ENCODE measurements around the gene APOL6. TPM values are rescaled to one million over a fixed set of nuclear protein-coding genes. Genes with fewer than 3 reads are reported as not detected.
"Not testable (repeated sequence)": the region's sequence is repeated elsewhere in the genome, so short reads cannot be mapped to it uniquely, and the experiment has no call there.

APOL6 gene
- polyA plus RNA-seq, 1 donor (not counting 4 experiments of a cell fraction or from before 2014, with no cell fraction given) = 4.2 TPM

DNA sequence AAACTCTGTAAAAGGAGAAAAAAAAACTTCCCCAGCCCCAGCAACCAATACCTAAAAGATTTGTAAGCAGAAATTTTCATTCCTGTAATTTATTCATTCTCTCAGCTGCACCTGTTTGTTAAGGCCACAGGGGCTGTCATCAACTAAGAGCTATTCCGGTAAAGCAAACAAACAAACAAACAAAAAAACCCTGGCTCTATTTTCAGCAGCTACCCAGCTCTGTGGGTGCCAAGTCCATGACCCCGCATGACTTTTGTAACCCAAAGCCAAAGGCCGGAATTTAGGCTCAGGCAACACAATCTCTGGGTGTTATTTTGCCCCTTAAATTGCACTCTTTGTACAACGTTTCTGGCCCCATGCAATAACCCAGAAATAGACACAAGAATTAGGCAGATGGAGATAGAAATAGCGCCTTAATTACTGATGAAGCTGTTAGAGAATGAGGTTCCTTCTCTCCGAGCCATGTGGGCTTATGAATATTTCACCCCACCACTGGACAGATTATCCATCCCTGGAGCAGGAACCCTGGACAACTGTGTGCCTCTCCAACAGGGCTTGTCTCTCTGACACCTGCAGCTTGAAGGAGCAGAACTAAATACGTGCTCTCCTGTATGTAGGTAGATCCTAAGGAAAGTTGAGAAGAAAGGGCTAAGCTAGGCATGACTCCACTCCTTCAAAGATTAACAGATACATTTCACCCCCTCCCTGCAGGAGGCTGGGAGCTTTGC, 29.4 kb downstream of the APOL6 start:
- Histone ChIP-seq H3K27ac (ENCODE audit: control insufficient read depth, insufficient read depth, low read length) (no peak overlapping the region), H3K9me3 (ENCODE audit: control insufficient read depth, low read depth, low read length) (peaks cover 2% of the 10 kb centered on the region), H3K79me2 (ENCODE audit: control insufficient read depth, insufficient read depth, low read length) (no peaks in the 10 kb centered on the region), H3K36me3 (ENCODE audit: control insufficient read depth in 2 of 2, extremely low read depth in 1 of 2, insufficient read depth in 2 of 2, low read length in 2 of 2) (no peaks in the 10 kb centered on the region), H3K4me1 (ENCODE audit: control insufficient read depth, extremely low read depth, insufficient read depth, low read length) (peaks cover 6% of the 10 kb centered on the region), H3K27me3 (ENCODE audit: control insufficient read depth, extremely low read depth, insufficient read depth, low read length) (no peaks in the 10 kb centered on the region), H3K9me1 (ENCODE audit: control insufficient read depth, extremely low read depth, insufficient read depth, low read length) (no peaks in the 10 kb centered on the region), H2AFZ (ENCODE audit: control insufficient read depth, low read length) (no peak overlapping the region), H3K4me3 (ENCODE audit: control insufficient read depth in 2 of 3, extremely low read depth in 1 of 3, insufficient read depth in 2 of 3, low read depth in 1 of 3, low read length in 3 of 3) (no peak overlapping the region), H3K9ac (ENCODE audit: control insufficient read depth, extremely low read depth, insufficient read depth, low read length) (no peak overlapping the region), H3K4me2 (ENCODE audit: control insufficient read depth, extremely low read depth, insufficient read depth, low read depth, low read length) (no peak overlapping the region), H4K20me1 (ENCODE audit: control insufficient read depth, extremely low read depth, insufficient read depth, low read length) (no peaks in the 10 kb centered on the region)
- dilution Hi-C loops (cut with MboI; ENCODE audit: extremely low pct_ligation_motif_present, low sequenced_read_pairs) = no loop called here
- no peak for FAIRE-seq
- no peak for DNase-seq (ENCODE audit: low read depth, low spot score)
- TF ChIP-seq, protein P1, sequence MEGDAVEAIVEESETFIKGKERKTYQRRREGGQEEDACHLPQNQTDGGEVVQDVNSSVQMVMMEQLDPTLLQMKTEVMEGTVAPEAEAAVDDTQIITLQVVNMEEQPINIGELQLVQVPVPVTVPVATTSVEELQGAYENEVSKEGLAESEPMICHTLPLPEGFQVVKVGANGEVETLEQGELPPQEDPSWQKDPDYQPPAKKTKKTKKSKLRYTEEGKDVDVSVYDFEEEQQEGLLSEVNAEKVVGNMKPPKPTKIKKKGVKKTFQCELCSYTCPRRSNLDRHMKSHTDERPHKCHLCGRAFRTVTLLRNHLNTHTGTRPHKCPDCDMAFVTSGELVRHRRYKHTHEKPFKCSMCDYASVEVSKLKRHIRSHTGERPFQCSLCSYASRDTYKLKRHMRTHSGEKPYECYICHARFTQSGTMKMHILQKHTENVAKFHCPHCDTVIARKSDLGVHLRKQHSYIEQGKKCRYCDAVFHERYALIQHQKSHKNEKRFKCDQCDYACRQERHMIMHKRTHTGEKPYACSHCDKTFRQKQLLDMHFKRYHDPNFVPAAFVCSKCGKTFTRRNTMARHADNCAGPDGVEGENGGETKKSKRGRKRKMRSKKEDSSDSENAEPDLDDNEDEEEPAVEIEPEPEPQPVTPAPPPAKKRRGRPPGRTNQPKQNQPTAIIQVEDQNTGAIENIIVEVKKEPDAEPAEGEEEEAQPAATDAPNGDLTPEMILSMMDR (optimal IDR thresholded peaks at IDR 0.05 in 1 of 3, IDR thresholded peaks at IDR 0.05 in 1 of 3, conservative IDR thresholded peaks at IDR 0.05 in 1 of 3; ENCODE audit: extremely low read depth in 1 of 3, insufficient read depth in 2 of 3, low read length in 3 of 3) = no peak
- TF ChIP-seq EZH2 (IDR thresholded peaks at IDR 0.05; ENCODE audit: low read length) = no peak

DNA sequence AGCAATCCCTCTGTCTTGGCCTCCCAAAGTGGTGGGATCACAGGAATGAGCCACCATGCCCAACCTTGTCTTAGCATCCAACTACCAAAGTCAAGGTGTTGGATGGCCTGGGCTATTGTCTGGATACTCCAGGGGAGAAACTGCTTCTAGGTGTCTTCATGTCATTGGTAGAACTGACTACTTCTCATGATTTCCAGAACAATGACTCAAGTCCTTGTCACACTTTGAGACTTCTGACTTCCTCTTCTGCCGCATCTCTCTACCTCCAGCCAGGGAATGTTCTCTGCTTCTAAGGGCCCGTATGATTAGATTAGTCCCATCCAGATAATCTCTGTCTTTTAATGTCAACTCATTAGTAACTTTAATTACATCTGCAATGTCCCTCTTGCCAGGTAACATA, 30.6 kb downstream of the APOL6 start:
- Histone ChIP-seq H3K9me1 (ENCODE audit: control insufficient read depth, extremely low read depth, insufficient read depth, low read length) (no peaks in the 10 kb centered on the region), H2AFZ (ENCODE audit: control insufficient read depth, low read length) (no peak overlapping the region), H3K4me2 (ENCODE audit: control insufficient read depth, extremely low read depth, insufficient read depth, low read depth, low read length) (no peak overlapping the region), H3K79me2 (ENCODE audit: control insufficient read depth, insufficient read depth, low read length) (no peaks in the 10 kb centered on the region), H4K20me1 (ENCODE audit: control insufficient read depth, extremely low read depth, insufficient read depth, low read length) (no peaks in the 10 kb centered on the region), H3K4me1 (ENCODE audit: control insufficient read depth, extremely low read depth, insufficient read depth, low read length) (peaks cover 6% of the 10 kb centered on the region), H3K27me3 (ENCODE audit: control insufficient read depth, extremely low read depth, insufficient read depth, low read length) (no peaks in the 10 kb centered on the region), H3K36me3 (ENCODE audit: control insufficient read depth in 2 of 2, extremely low read depth in 1 of 2, insufficient read depth in 2 of 2, low read length in 2 of 2) (no peaks in the 10 kb centered on the region), H3K9me3 (ENCODE audit: control insufficient read depth, low read depth, low read length) (peaks cover 2% of the 10 kb centered on the region), H3K4me3 (ENCODE audit: control insufficient read depth in 2 of 3, extremely low read depth in 1 of 3, insufficient read depth in 2 of 3, low read depth in 1 of 3, low read length in 3 of 3) (no peak overlapping the region), H3K9ac (ENCODE audit: control insufficient read depth, extremely low read depth, insufficient read depth, low read length) (no peak overlapping the region), H3K27ac (ENCODE audit: control insufficient read depth, insufficient read depth, low read length) (no peak overlapping the region)
- no peak for TF ChIP-seq EZH2 (IDR thresholded peaks at IDR 0.05; ENCODE audit: low read length)
- TF ChIP-seq, protein P1 (optimal IDR thresholded peaks at IDR 0.05 in 1 of 3, IDR thresholded peaks at IDR 0.05 in 1 of 3, conservative IDR thresholded peaks at IDR 0.05 in 1 of 3; ENCODE audit: extremely low read depth in 1 of 3, insufficient read depth in 2 of 3, low read length in 3 of 3) = no peak
- dilution Hi-C loops (cut with MboI; ENCODE audit: extremely low pct_ligation_motif_present, low sequenced_read_pairs) = no loop called here
- no peak for DNase-seq (ENCODE audit: low read depth, low spot score)
- FAIRE-seq = no peak

DNA sequence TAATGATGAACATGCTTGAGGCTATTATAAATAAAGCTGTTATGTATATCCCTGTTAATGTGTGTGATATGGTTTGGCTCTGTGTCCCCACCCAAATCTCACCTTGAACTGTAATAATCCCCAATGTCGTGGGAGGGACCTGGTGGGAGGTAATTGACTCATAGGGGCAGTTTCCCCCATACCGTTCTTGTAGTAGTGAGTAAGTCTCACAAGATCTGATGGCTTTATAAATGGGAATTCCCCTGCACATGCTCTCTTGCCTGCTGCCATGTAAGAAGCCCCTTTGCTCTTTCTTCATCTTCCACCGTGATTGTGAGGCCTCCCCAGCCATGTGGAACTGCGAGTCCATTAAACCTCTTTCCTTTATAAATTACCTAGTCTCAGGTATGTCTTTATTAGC, 31.2 kb downstream of the APOL6 start:
- dilution Hi-C loops (cut with MboI; ENCODE audit: extremely low pct_ligation_motif_present, low sequenced_read_pairs); H3K79me2 ChIP-seq (ENCODE audit: control insufficient read depth, insufficient read depth, low read length); H3K27ac ChIP-seq (ENCODE audit: control insufficient read depth, insufficient read depth, low read length); H3K9me1 ChIP-seq (ENCODE audit: control insufficient read depth, extremely low read depth, insufficient read depth, low read length); FAIRE-seq; H3K27me3 ChIP-seq (ENCODE audit: control insufficient read depth, extremely low read depth, insufficient read depth, low read length); H3K4me1 ChIP-seq (ENCODE audit: control insufficient read depth, extremely low read depth, insufficient read depth, low read length); H3K4me3 ChIP-seq (ENCODE audit: control insufficient read depth in 2 of 3, extremely low read depth in 1 of 3, insufficient read depth in 2 of 3, low read depth in 1 of 3, low read length in 3 of 3); H3K36me3 ChIP-seq (ENCODE audit: control insufficient read depth in 2 of 2, extremely low read depth in 1 of 2, insufficient read depth in 2 of 2, low read length in 2 of 2); H3K9ac ChIP-seq (ENCODE audit: control insufficient read depth, extremely low read depth, insufficient read depth, low read length); H2AFZ ChIP-seq (ENCODE audit: control insufficient read depth, low read length); H3K4me2 ChIP-seq (ENCODE audit: control insufficient read depth, extremely low read depth, insufficient read depth, low read depth, low read length); DNase-seq (ENCODE audit: low read depth, low spot score); H3K9me3 ChIP-seq (ENCODE audit: control insufficient read depth, low read depth, low read length); H4K20me1 ChIP-seq (ENCODE audit: control insufficient read depth, extremely low read depth, insufficient read depth, low read length): not testable (repeated sequence)

Measured in keratinocyte (primary cell).